GM12892 (cell line): ENCODE results near the gene RNF186.

Source experiments
- POLR2A ChIP-seq: IDR thresholded peaks from 2 replicates; pipeline ENCODE4 v1.6.1; 2011; ENCODE audit warnings: low read depth, low read length, control low read depth
- TAF1 ChIP-seq: IDR thresholded peaks from 2 replicates; pipeline ENCODE4 v1.6.1; 2011; ENCODE audit warnings: low read depth, mild to moderate bottlenecking, control low read depth, low read length, borderline replicate concordance

- no peak for TF ChIP-seq TAF1
- no peak for TF ChIP-seq POLR2A
Measured at GRCh38 chr1:19835578-19835977, 20.5 kb upstream of the RNF186 start.
